ENCODE measurements around the gene KLRC3. TPM values are rescaled to one million over a fixed set of nuclear protein-coding genes. Genes with fewer than 3 reads are reported as not detected.
"Not testable (repeated sequence)": the region's sequence is repeated elsewhere in the genome, so short reads cannot be mapped to it uniquely, and the experiment has no call there.

The KLRC3 gene
- polyA plus RNA-seq, 12 donors, result 0.26 to 0.73 (median 0.39) TPM; not detected in 7

GRCh38 chr12:10369557-10370415 is 50.6 kb downstream of the KLRC3 start:
- DNase-seq, result no peak

GRCh38 chr12:10368206-10369171 is 51.9 kb downstream of the KLRC3 start:
- DNase-seq, result no peak

DNA sequence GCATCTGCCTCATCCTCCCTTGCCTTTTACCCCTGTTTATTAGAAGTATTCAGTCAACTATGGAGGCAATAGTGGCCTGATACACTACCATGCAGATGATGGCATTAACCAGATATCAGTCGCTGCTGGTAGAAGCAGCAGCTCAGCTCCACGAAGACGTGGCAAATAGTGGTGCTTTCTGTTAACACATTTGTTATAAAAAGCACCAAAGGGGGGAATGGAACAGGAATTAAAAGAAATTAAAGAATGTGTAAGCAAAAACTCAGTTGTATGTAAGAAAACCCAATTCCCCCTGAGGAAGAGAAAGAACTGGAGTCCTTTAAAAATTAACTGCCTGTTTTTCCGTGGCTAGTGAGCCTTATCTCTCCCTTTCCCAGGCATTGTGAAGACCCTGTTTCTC is 52.7 kb downstream of the KLRC3 start:
- not testable (repeated sequence) for DNase-seq

- no peak for DNase-seq
These were observed 53.5 kb downstream of the KLRC3 start for GRCh38 chr12:10366875-10367274.

DNA sequence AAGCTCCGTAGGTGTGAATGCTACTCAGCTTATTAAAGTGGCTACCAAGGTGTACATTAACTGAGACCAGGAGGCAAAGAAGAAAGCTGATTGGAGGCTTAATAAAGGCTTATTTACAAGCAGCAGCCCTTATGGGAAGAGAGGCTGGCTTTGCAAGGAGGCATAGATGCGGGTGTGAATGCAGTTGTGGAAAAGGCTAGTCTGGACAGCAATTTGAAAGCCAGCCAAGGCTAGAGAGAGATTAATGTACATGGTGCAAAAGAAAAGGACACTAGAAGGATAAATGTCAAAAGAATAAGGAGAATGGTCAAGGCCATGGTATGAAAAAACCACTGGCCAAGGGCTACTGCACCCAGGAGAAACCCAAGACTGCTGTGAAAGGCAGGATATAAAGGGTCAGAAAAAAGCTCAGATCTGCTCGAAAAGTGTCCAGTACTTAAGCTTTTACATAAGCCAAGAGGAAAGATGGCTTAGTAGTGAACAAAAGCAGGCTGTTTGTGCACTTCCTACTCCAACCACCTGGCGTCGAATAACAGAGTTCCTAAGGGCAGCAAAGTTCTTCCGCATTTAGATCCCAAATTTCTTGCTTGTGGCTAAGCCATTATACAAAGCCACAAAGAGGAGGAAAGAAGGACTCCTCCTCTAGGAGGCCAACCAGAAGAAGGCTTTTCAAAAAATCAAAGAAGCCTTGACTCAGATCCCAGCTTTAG is 54.5 kb downstream of the KLRC3 start:
- DNase-seq, result peak; percentile 31

DNA sequence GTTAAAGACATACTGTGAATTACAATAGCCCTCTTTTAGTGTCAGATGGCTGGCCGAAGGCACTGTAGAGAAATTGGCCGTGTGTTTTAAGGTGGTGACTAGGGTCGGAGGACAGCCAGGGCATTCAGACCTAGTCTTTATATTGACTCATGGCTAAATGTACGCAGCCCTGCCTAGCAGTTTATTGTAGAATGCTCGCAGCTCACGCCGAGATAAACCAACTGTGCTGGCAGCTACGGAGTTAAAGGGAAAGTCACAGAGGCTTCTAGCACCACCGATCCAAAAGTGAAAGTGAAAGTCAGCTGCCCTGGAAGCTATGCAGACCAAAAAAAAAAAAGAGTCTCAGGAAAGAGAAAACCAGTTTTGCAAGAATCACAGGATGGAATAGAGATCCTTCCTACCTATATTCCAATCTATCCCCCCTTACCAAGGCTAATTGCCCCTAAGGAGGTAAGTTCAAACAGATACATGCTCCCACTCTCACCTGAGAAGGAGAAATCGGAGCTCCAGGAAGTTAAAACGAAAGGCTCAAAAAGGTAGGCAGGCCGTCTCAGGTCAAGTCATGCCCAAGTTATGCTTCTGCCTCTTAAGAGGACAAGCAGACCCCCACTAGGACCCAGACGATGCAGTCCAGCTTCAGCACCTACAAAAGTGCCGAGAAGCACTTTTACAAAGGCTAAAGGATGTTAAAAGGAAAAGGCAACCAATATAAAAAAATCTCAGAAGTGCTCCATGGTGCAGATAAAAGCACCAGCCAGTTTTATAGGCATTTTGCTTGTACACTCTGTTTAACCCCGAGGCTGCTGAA is 55.4 kb downstream of the KLRC3 start:
- DNase-seq, result peak; percentile 88

- peak; percentile 70 for DNase-seq
These were observed 56.2 kb downstream of the KLRC3 start for GRCh38 chr12:10363914-10364814.

GRCh38 chr12:10363658-10363913 is 56.8 kb downstream of the KLRC3 start:
- DNase-seq, result no peak

DNA sequence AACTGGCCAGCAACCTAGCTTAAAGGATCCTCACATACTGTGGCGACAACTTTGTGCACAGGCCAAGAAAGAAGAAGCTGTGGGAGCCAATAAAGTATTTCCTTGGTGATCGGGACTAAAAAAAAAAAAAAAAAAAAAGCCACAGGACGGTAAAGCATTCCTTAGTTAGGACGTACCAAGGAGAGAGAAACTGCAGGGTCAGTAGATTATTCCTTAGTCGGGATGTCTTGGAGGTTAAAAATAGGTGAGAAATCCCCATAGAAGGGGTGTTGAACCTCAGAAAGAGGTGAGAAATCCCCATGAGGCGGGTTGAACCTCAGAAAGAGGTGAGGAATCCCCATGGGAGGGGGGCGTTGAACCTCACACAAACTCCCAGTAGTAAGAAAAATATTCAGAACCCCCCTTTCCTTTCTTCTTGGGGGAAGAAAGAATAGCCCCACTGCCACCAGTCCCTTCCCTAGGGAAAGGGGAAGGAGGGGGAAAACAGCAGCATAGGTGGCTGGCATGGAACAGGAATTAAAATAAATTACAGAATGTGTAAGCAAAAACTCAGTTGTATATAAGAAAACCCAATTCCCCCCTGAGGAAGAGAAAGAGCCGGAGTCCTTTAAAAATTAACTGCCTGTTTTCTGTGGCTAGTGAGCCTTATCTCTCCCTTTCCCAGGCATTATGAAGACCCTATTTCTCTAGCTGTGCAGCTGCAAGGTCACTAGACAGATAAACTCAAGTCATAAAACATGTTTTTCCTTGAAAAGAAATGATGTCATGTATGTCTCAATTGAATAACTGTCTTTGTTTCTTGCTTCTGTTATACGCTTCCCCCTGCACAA is 57.4 kb downstream of the KLRC3 start:
- no peak for DNase-seq

- DNase-seq, result no peak
These were observed 58.1 kb downstream of the KLRC3 start for GRCh38 chr12:10362325-10362724.

Other genes with a start within 250 kb of the KLRC3 start
- gene OLR1, start 248.5 kb downstream of the KLRC3 start, polyA plus RNA-seq (ENCODE audit: insufficient read length in 12 of 12), result 1 to 10 TPM in 8 of 12 donors, under 1 TPM in 2, not detected in 2; 0.69 to 2.5 (median 1.2) TPM
- gene TMEM52B, start 241.6 kb downstream of the KLRC3 start, polyA plus RNA-seq (ENCODE audit: insufficient read length in 12 of 12), result under 1 TPM in 9 of 12 donors, not detected in 3; 0.04 to 0.96 (median 0.26) TPM
- 10 to 100 TPM in 11 of 12 donors, not detected in 1; 21.2 to 63.3 (median 25.2) TPM for gene GABARAPL1, start 207.7 kb downstream of the KLRC3 start, polyA plus RNA-seq (ENCODE audit: insufficient read length in 12 of 12)
- 1 to 10 TPM in 3 of 12 donors, under 1 TPM in 7, not detected in 2; 0.16 to 1.6 (median 0.72) TPM for gene KLRD1, start 112.7 kb downstream of the KLRC3 start, polyA plus RNA-seq (ENCODE audit: insufficient read length in 12 of 12)
- 1 to 10 TPM in 3 of 12 donors, under 1 TPM in 7, not detected in 2; 0.15 to 2.6 (median 0.61) TPM for gene KLRK1, start 30.6 kb downstream of the KLRC3 start, polyA plus RNA-seq (ENCODE audit: insufficient read length in 12 of 12)
- under 1 TPM in 5 of 12 donors, not detected in 7; 0.22 to 0.64 (median 0.32) TPM for gene KLRC4, start 10.8 kb downstream of the KLRC3 start, polyA plus RNA-seq (ENCODE audit: insufficient read length in 12 of 12)
- gene KLRC2, start 15.4 kb upstream of the KLRC3 start, polyA plus RNA-seq (ENCODE audit: insufficient read length in 12 of 12), result under 1 TPM in 5 of 12 donors, not detected in 7; 0.20 to 0.67 (median 0.58) TPM
- gene KLRC1, start 32.8 kb upstream of the KLRC3 start, polyA plus RNA-seq (ENCODE audit: insufficient read length in 12 of 12), result 1 to 10 TPM in 1 of 12 donors, under 1 TPM in 9, not detected in 2; 0.21 to 1.1 (median 0.51) TPM
- 10 to 100 TPM in 1 of 12 donors, 1 to 10 TPM in 5, under 1 TPM in 5, not detected in 1; 0.40 to 19.9 (median 1.1) TPM for gene EIF2S3B, start 85.3 kb upstream of the KLRC3 start, polyA plus RNA-seq (ENCODE audit: insufficient read length in 12 of 12)
- 10 to 100 TPM in 10 of 12 donors, not detected in 2; 19.7 to 37.6 (median 31.7) TPM for gene MAGOHB, start 193.0 kb upstream of the KLRC3 start, polyA plus RNA-seq (ENCODE audit: insufficient read length in 12 of 12)

Measured in muscle of arm (tissue), 12 donors.